Kidney epithelial cell (primary cell): Measurements from ENCODE around the gene ARSG. TPM values are rescaled to one million over a fixed set of nuclear protein-coding genes. Genes with fewer than 3 reads are reported as not detected.

Experiments used
- DNase-seq: peaks from one replicate; pipeline ENCODE4 v3.0.0-alpha.2; 2010; ENCODE audit warnings: low read depth
- H3K27me3 ChIP-seq: 2 replicates; pipeline ENCODE4 v1.6.0; 2011; ENCODE audit warnings: low read length; ENCODE audit not compliant: control insufficient read depth, insufficient read depth
- H3K36me3 ChIP-seq: 2 replicates; pipeline ENCODE4 v1.5.1; 2011; ENCODE audit warnings: low read length; ENCODE audit not compliant: control insufficient read depth, insufficient read depth
- H3K4me3 ChIP-seq: 2 replicates; pipeline ENCODE4 v1.5.1; 2011; ENCODE audit warnings: low read depth, mild to moderate bottlenecking, control low read depth, low read length
- total RNA-seq: library from RNA; depleted of rRNA; stranded (reverse); fragments of >200 nt; gene quantifications from 2 replicates; pipeline ENCODE4 v1.2.3, GENCODE V29; 2015
- TF ChIP-seq, protein P1 (sequence below): IDR thresholded peaks from 2 replicates; pipeline ENCODE4 v1.5.1; 2011; ENCODE audit warnings: mild to moderate bottlenecking, moderate library complexity, low read length, control low read depth, inconsistent platforms; ENCODE audit not compliant: insufficient read depth, poor library complexity, severe bottlenecking

The ARSG gene
- total RNA-seq, 1 donor from 2014 or later, result 2.9 TPM

DNA sequence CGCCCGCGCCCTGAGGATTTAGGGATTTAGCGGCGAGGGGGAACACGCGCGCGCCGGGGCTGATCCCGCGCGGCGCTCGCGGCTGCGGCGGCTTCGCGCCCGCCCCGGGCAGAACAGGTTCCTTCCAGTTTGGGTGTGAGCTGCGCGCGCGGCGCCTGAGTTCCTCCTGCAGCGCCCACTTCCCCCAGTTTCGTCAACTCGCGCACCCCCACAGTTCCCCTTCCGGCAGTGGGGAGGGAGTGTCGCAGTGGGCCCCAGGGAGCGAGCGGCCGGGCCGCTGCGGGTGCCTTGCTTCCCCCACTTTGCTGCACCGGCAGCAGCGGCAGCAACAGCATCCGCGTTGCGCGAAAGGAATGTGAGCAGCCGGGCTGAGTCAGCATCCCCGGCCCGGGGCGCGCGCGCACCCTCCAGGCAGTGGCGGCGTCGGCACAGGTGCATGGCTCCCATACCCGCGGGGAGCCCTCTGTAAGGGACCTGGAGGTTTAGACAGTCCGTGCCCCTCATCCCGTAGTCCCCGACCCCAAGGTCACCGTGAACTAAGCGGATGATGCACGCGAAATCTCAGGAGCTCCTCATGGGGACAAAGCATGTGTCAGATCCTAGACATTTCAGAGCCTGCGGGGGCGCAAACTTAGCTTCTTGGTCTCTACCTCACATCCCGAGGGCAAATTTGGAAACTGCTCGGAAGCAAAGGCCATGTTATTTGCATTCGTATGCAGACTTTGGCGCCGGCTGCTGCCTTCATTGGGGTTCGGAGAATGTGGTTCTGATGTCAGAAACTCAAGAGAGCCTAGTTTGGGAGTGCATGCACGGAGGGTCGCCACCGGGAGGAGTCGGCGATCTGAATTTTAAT lies 767 bp downstream of the ARSG start:
- TF ChIP-seq, protein P1, sequence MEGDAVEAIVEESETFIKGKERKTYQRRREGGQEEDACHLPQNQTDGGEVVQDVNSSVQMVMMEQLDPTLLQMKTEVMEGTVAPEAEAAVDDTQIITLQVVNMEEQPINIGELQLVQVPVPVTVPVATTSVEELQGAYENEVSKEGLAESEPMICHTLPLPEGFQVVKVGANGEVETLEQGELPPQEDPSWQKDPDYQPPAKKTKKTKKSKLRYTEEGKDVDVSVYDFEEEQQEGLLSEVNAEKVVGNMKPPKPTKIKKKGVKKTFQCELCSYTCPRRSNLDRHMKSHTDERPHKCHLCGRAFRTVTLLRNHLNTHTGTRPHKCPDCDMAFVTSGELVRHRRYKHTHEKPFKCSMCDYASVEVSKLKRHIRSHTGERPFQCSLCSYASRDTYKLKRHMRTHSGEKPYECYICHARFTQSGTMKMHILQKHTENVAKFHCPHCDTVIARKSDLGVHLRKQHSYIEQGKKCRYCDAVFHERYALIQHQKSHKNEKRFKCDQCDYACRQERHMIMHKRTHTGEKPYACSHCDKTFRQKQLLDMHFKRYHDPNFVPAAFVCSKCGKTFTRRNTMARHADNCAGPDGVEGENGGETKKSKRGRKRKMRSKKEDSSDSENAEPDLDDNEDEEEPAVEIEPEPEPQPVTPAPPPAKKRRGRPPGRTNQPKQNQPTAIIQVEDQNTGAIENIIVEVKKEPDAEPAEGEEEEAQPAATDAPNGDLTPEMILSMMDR, result no peak
- peak; percentile 16 for DNase-seq
- Histone ChIP-seq H3K27me3 (peaks cover 24% of the 10 kb centered on the region), H3K36me3 (no peaks in the 10 kb centered on the region), H3K4me3 (peak overlapping the region; percentile 58)

DNA sequence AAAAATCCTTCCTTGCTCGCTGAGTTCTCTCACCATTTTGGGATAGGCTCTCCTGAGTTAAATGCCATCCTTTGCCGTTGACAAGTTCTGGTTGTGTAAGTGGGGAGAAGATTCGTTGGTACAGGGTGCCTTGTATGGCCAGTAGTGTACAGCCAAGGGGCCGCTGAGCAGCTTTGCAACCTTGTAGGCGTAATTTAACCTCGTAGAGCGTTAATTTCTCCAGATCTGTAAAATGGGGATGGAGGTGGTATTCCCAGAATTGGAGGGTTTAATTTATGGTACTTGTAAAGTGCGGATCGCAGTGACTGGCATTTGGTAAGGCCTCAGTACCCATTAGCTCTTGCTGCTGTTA lies 1.4 kb downstream of the ARSG start:
- DNase-seq, result no peak
- Histone ChIP-seq H3K36me3 (no peaks in the 10 kb centered on the region), H3K27me3 (peaks cover 24% of the 10 kb centered on the region), H3K4me3 (no peak overlapping the region)
- TF ChIP-seq, protein P1, result no peak

DNA sequence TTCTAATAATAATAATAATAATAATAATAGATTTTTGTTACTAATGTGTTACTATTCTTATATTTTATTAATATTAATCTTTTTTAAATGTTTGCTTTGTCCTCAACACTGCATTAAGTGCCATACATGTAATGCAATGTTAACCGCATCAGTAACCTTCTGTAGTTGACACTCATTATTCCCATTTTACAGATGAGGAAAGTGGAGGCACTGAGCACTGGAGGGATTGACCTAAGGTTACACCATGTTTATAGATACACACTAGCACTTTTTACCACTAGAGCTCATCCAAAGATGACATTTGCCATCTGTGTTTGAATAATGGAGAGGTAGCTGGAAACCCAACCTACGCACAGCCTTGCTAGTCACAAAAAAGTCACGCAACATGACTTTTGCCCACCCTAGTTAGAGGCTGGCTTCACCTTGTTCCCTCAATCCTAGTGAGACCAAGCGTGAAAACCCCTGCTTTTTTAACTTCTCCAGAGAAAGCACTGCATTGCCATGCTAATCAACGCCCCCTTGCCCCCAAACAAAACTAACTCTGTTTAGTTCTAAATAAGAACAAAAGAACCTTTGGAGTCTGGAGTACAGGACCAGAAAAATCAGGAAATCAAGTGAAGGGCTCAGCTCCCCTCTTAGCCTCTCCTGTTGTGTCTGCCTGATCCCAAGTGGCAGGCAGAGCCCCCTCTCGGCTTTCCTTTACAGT lies 2.3 kb downstream of the ARSG start:
- H3K36me3 ChIP-seq, result no peaks in the 10 kb centered on the region
- peaks cover 24% of the 10 kb centered on the region for H3K27me3 ChIP-seq
- DNase-seq, result no peak
- no peak overlapping the region for H3K4me3 ChIP-seq
- TF ChIP-seq, protein P1, result no peak

DNA sequence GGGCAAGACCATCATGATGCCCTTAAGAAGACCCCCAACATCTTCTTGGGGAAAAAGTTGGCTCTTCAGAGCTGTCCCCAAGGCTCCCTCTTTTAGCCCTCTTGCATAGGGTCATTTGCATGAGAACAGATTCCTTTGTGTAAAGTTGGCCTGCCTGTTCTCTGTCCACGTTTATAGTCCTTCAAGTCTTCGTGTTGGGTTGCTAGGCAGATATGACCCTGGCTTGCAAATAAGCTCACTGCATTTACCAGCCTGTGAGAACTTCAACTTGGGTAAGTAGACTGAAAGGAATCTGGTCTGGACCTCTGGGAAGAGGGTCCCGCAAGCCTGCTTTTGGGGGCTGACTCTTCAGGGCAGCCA lies 2.9 kb downstream of the ARSG start:
- H3K36me3 ChIP-seq, result no peaks in the 10 kb centered on the region
- H3K27me3 ChIP-seq, result peaks cover 24% of the 10 kb centered on the region
- TF ChIP-seq, protein P1, result no peak
- H3K4me3 ChIP-seq, result no peak overlapping the region
- DNase-seq, result no peak

DNA sequence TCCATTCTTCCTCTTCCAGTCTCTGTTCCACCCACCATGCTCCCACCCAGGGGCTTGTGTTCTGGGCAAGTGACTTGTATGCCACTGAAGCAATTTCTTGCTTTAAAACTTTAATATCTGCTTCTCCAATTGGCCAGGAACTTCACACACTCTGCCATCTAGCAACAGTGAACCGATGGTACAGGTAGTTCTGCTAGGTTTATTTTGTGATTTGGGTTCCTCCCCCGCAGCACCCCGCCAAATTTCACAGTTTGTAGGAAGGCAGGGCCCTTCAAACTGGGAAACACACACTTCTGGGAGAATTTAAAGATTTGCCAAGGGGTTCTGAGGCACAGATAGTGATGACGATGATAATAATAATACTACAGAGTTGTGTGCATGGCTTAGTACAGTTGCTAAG lies 3.3 kb downstream of the ARSG start:
- TF ChIP-seq, protein P1, result no peak
- Histone ChIP-seq H3K36me3 (no peaks in the 10 kb centered on the region), H3K27me3 (peaks cover 24% of the 10 kb centered on the region), H3K4me3 (no peak overlapping the region)
- no peak for DNase-seq
